Mesenchymal stem cell (in vitro differentiated cells and primary cell): Measurements from ENCODE around the gene ALPI. TPM values are rescaled to one million over a fixed set of nuclear protein-coding genes. Genes with fewer than 3 reads are reported as not detected.
"Not testable (repeated sequence)": the region's sequence is repeated elsewhere in the genome, so short reads cannot be mapped to it uniquely, and the experiment has no call there.

ENCODE experiments used
- DNase-seq: peaks from one replicate; pipeline ENCODE4 v3.0.0-alpha.2; 2013
- H2AFZ ChIP-seq: one replicate; pipeline ENCODE4 v1.6.1; 2013; ENCODE audit warnings: low read depth, mild to moderate bottlenecking, control low read depth, inconsistent platforms, low read length, moderate library complexity
- H2AK5ac ChIP-seq: 2 replicates; pipeline ENCODE4 v1.6.1; 2013; ENCODE audit warnings: low read length, moderate library complexity, mild to moderate bottlenecking, inconsistent platforms; ENCODE audit not compliant: severe bottlenecking
- H2BK120ac ChIP-seq: one replicate; pipeline ENCODE4 v1.6.1; 2013; ENCODE audit warnings: low read depth, mild to moderate bottlenecking, inconsistent platforms, low read length, moderate library complexity
- H2BK12ac ChIP-seq, 2 experiments: one replicate each; pipeline ENCODE4 v1.6.1; 2013; ENCODE audit warnings: inconsistent platforms in 2 of 2, low read length in 2 of 2, mild to moderate bottlenecking in 2 of 2, moderate library complexity in 2 of 2, control low read depth in 1 of 2
- H2BK15ac ChIP-seq: one replicate; pipeline ENCODE4 v1.6.1; 2013; ENCODE audit warnings: mild to moderate bottlenecking, low read depth, inconsistent platforms; ENCODE audit not compliant: poor library complexity, severe bottlenecking
- H2BK5ac ChIP-seq: 2 replicates; pipeline ENCODE4 v1.6.1; 2013; ENCODE audit warnings: low read depth, mild to moderate bottlenecking, low read length, control low read depth, inconsistent platforms; ENCODE audit not compliant: poor library complexity, severe bottlenecking
- H3K14ac ChIP-seq, 2 experiments: one replicate each; pipeline ENCODE4 v1.6.1; 2013; ENCODE audit warnings: inconsistent platforms in 2 of 2, low read length in 2 of 2, control low read depth in 1 of 2, mild to moderate bottlenecking in 1 of 2, moderate library complexity in 1 of 2
- H3K18ac ChIP-seq, 2 experiments: one replicate each; pipeline ENCODE4 v1.6.1; 2013; ENCODE audit warnings: inconsistent platforms in 2 of 2, low read length in 2 of 2, control low read depth in 1 of 2, low read depth in 1 of 2, mild to moderate bottlenecking in 1 of 2
- H3K23ac ChIP-seq, 2 experiments: one replicate each; pipeline ENCODE4 v1.6.1; 2013; ENCODE audit warnings: inconsistent platforms in 2 of 2, low read length in 2 of 2, mild to moderate bottlenecking in 2 of 2, moderate library complexity in 2 of 2, control low read depth in 1 of 2
- H3K27ac ChIP-seq: 2 replicates; pipeline ENCODE4 v1.5.1; 2013; ENCODE audit warnings: mild to moderate bottlenecking, moderate library complexity, low read length, control low read depth, inconsistent platforms; ENCODE audit not compliant: poor library complexity, severe bottlenecking
- H3K27me3 ChIP-seq, 2 experiments: 2 replicates each; pipeline versions ENCODE4 v1.6.1 to v1.7.0; 2013; ENCODE audit warnings: low read length in 2 of 2, mild to moderate bottlenecking in 2 of 2, moderate library complexity in 2 of 2, control low read depth in 1 of 2, inconsistent platforms in 1 of 2; ENCODE audit not compliant: control insufficient read depth in 1 of 2, insufficient read depth in 1 of 2
- H3K36me3 ChIP-seq, 2 experiments: 2 replicates each; pipeline versions ENCODE4 v1.6.1 to v1.7.0; 2013; ENCODE audit warnings: low read length in 2 of 2, control low read depth in 1 of 2, inconsistent platforms in 1 of 2, low read depth in 1 of 2, mild to moderate bottlenecking in 1 of 2; ENCODE audit not compliant: insufficient read depth in 2 of 2, control insufficient read depth in 1 of 2
- H3K4ac ChIP-seq, 2 experiments: one replicate each; pipeline ENCODE4 v1.6.1; 2013; ENCODE audit warnings: inconsistent platforms in 2 of 2, low read length in 2 of 2, mild to moderate bottlenecking in 2 of 2, moderate library complexity in 2 of 2, control low read depth in 1 of 2, low read depth in 1 of 2
- H3K4me1 ChIP-seq: 2 replicates; pipeline ENCODE4 v1.6.1; 2013; ENCODE audit warnings: low read depth, low read length, control low read depth; ENCODE audit not compliant: control insufficient read depth, insufficient read depth
- H3K4me2 ChIP-seq: 2 replicates; pipeline ENCODE4 v1.6.1; 2013; ENCODE audit warnings: low read length, mild to moderate bottlenecking, inconsistent platforms; ENCODE audit not compliant: poor library complexity, severe bottlenecking
- H3K4me3 ChIP-seq, 2 experiments: 2 replicates each; pipeline versions ENCODE4 v1.5.1 to v1.7.0; 2013; ENCODE audit warnings: low read length in 2 of 2, mild to moderate bottlenecking in 2 of 2, control low read depth in 1 of 2, low read depth in 1 of 2; ENCODE audit not compliant: insufficient read depth in 1 of 2
- H3K79me1 ChIP-seq: replicated peaks from 2 replicates; pipeline ENCODE4 v1.6.1; 2013; ENCODE audit warnings: mild to moderate bottlenecking, control low read depth, low read length, inconsistent platforms; ENCODE audit not compliant: poor library complexity, severe bottlenecking
- H3K9ac ChIP-seq: 2 replicates; pipeline ENCODE4 v1.7.0; 2013; ENCODE audit warnings: mild to moderate bottlenecking, low read length, moderate library complexity
- H3K9me3 ChIP-seq: 2 replicates; pipeline ENCODE4 v1.7.0; 2013; ENCODE audit warnings: mild to moderate bottlenecking, low read length; ENCODE audit not compliant: control insufficient read depth
- H4K8ac ChIP-seq: one replicate; pipeline ENCODE4 v1.6.1; 2013; ENCODE audit warnings: inconsistent platforms, mild to moderate bottlenecking, low read length, moderate library complexity
- H4K91ac ChIP-seq: one replicate; pipeline ENCODE4 v1.6.1; 2013; ENCODE audit warnings: mild to moderate bottlenecking, low read length, inconsistent platforms
- WGBS: methylation state at CpG from one replicate; pipeline ENCODE4 v1.1.7; 2013; ENCODE audit warnings: mixed read lengths; 5-methylcytosine and 5-hydroxymethylcytosine counted together
- polyA plus RNA-seq, 2 experiments: library from polyadenylated mRNA; stranded (reverse); fragments of 200-250 nt; gene quantifications; one replicate each; pipeline ENCODE4 v1.2.3, GENCODE V29; 2013

ALPI gene
- not detected for polyA plus RNA-seq (2013, experiment 1 of 2)
- polyA plus RNA-seq (2013, experiment 2 of 2), result not detected

GRCh38 chr2:232455426-232456255 lies at the start of gene ALPI:
Gene ALPI (plus strand): TSS chr2:232456153. CDS start chr2:232456200, 47 bp downstream.
- Histone ChIP-seq H3K36me3 (no peaks in the 10 kb centered on the region), H4K8ac (no peak within 1 kb of the TSS), H3K27ac (no peak within 1 kb of the TSS), H3K4ac (no peak within 1 kb of the TSS), H2BK12ac (no peak within 1 kb of the TSS), H3K9me3 (no peaks in the 10 kb centered on the region), H3K27me3 (peaks cover 46 to 66% of the 10 kb centered on the region in 2 experiments), H3K4me3 (no peak within 1 kb of the TSS), H2BK15ac (no peak within 1 kb of the TSS), H3K18ac (no peak within 1 kb of the TSS), H3K4me2 (no peak within 1 kb of the TSS), H3K14ac (no peak within 1 kb of the TSS), H2BK5ac (no peak within 1 kb of the TSS), H2AK5ac (no peak within 1 kb of the TSS), H4K91ac (no peak within 1 kb of the TSS), H3K23ac (no peak within 1 kb of the TSS), H3K9ac (no peak within 1 kb of the TSS), H2BK120ac (no peak within 1 kb of the TSS), H2AFZ (no peak within 1 kb of the TSS), H3K4me1 (peaks cover 10% of the 10 kb centered on the region), H3K79me1 (no peaks in the 10 kb centered on the region)
- DNase-seq, result no peak
- WGBS, result 79% methylated on average over 12 of the region's 14 CpGs

DNA sequence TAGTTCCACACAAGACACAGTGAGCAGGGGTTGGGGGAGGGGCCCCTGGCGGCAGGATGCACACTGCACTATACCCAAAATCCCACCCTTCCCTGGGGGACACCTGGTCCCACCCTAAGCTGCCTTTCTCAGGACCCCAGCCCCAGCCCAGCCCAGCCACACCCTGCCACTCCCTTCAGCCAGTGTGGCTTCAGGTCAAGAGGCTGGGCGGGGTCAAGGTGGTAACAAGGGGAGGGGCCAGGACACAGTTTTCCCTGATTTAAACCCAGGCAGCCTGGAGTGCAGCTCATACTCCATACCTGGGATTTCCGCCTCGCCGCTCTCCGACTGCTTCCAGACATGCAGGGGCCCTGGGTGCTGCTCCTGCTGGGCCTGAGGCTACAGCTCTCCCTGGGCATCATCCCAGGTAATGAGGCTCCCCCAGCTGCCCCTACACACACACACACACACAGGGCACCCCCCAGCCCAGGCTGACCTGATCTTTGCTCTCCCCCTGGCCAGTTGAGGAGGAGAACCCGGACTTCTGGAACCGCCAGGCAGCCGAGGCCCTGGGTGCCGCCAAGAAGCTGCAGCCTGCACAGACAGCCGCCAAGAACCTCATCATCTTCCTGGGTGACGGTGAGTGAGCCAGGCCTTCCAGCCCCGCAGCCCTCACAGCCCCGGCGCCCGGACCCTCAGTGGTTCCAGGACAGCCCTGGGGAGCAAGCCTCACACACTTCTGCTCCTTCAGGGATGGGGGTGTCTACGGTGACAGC lies 49.2 kb upstream of the ALPI start, which contains the start of gene ALPG:
ALPG (plus strand) TSS at position 289 of the 755 bp plus-strand sequence; CDS start at position 340, 51 bp downstream.
- DNase-seq, result no peak
- H3K27me3 ChIP-seq, result peaks cover 35 to 37% of the 10 kb centered on the region in 2 experiments
- no peak within 1 kb of the TSS for H3K14ac ChIP-seq
- 88% methylated on average over 17 of the region's 17 CpGs for WGBS
- H3K4me3 ChIP-seq, result no peak within 1 kb of the TSS
- H3K27ac ChIP-seq, result no peak within 1 kb of the TSS
- H3K9ac ChIP-seq, result no peak within 1 kb of the TSS
- H3K4me1 ChIP-seq, result no peaks in the 10 kb centered on the region
- H2BK120ac ChIP-seq, result no peak within 1 kb of the TSS
- no peak within 1 kb of the TSS for H3K4ac ChIP-seq
- H4K8ac ChIP-seq, result no peak within 1 kb of the TSS
- no peak within 1 kb of the TSS for H3K23ac ChIP-seq
- no peak within 1 kb of the TSS for H2AK5ac ChIP-seq
- H4K91ac ChIP-seq, result no peak within 1 kb of the TSS
- no peak within 1 kb of the TSS for H2BK15ac ChIP-seq
- no peak within 1 kb of the TSS for H3K4me2 ChIP-seq
- H3K36me3 ChIP-seq, result no peaks in the 10 kb centered on the region
- H2BK12ac ChIP-seq, result no peak within 1 kb of the TSS
- no peaks in the 10 kb centered on the region for H3K9me3 ChIP-seq
- no peaks in the 10 kb centered on the region for H3K79me1 ChIP-seq
- no peak within 1 kb of the TSS for H2BK5ac ChIP-seq
- no peak within 1 kb of the TSS for H2AFZ ChIP-seq
- H3K18ac ChIP-seq, result no peak within 1 kb of the TSS

DNA sequence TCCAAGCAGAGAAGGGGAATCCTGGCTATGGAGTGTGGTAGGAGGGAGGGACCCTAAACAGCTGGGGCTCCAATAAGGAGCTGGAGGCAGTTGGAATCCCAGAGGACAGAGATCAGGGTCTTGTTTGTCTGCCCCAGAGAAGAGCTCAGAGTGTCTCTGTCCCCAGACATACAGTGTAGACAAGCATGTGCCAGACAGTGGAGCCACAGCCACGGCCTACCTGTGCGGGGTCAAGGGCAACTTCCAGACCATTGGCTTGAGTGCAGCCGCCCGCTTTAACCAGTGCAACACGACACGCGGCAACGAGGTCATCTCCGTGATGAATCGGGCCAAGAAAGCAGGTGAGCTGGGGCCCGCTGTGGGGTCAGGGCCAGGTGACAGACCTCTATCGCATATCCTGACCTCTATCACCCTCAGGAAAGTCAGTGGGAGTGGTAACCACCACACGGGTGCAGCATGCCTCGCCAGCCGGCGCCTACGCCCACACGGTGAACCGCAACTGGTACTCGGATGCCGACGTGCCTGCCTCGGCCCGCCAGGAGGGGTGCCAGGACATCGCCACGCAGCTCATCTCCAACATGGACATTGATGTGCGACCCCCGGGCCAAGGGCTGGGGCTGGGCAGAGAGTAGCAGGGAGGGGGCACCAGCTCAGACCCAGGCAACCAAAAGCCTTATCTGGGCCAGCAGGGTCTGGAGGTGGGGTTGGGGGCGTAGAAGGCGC lies 48.4 kb upstream of the ALPI start:
- H3K9ac ChIP-seq, H3K9me3 ChIP-seq, H3K36me3 ChIP-seq, H2AK5ac ChIP-seq, H2BK120ac ChIP-seq, H3K23ac ChIP-seq, H4K91ac ChIP-seq, H2AFZ ChIP-seq, DNase-seq, H2BK5ac ChIP-seq, H3K27ac ChIP-seq, H4K8ac ChIP-seq, H3K18ac ChIP-seq, H3K79me1 ChIP-seq, H3K4ac ChIP-seq, H3K14ac ChIP-seq, H3K4me1 ChIP-seq, H2BK12ac ChIP-seq, H2BK15ac ChIP-seq, H3K4me3 ChIP-seq, H3K4me2 ChIP-seq: not testable (repeated sequence)
- H3K27me3 ChIP-seq, result peaks cover 36 to 39% of the 10 kb centered on the region in 2 experiments
- 94% methylated on average over 27 of the region's 30 CpGs for WGBS
